HepG2 (cell line): ENCODE data around the gene FHIT. TPM values are rescaled to one million over a fixed set of nuclear protein-coding genes. Genes with fewer than 3 reads are reported as not detected.

Experiments
- ATAC-seq: fragments of 200-7000 bp; cut with Tn5 transposase; 3 replicates; pipeline ENCODE4 v1.9.1; 2020; ENCODE audit warnings: mild to moderate bottlenecking, moderate library complexity
- BruUV-seq: library from RNA; stranded (reverse); fragments of 400-500 nt; replicated peaks from 2 replicates; lab custom pipeline; 2021; lab: Mats Ljungman, UMichigan
- CTCF ChIA-PET: fragments of 300-600 bp; formaldehyde crosslinking; extraction: SDS; loops from one replicate; lab custom pipeline; 2021; ENCODE audit warnings: low total read pairs, inconsistent platforms, low intra/inter-chr PET ratio; lab: Yijun Ruan, JAX
- POLR2A ChIA-PET: fragments of 350-600 bp; sonication (Branson Sonifier 250); formaldehyde crosslinking; loops from one replicate; lab custom pipeline; 2020; ENCODE audit warnings: antibody characterized with exemption, inconsistent platforms; lab: Yijun Ruan, JAX
- DNase-seq: peaks from one replicate; pipeline ENCODE4 v3.0.0-alpha.2; 2015; ENCODE audit warnings: low spot score
- FAIRE-seq: peaks from 3 replicates; lab custom pipeline; 2011; peaks lifted over from hg19 to GRCh38; lab: Jason Lieb, UNC
- H2AFZ ChIP-seq: one replicate; pipeline ENCODE4 v1.6.1; 2011; ENCODE audit warnings: low read length, inconsistent platforms
- H3K27ac ChIP-seq: fragments of 300-600 bp; 3 replicates; pipeline ENCODE4 v1.8.0; 2011; ENCODE audit warnings: mixed run types, mild to moderate bottlenecking, mixed read lengths, low read length, inconsistent platforms; ENCODE audit not compliant: insufficient read depth; ENCODE audit errors: extremely low read length
- H3K27me3 ChIP-seq, 2 experiments: fragments of 200-600 bp in 1 of 2; 2 replicates in 1 of 2; 3 replicates in 1 of 2; pipeline versions ENCODE4 v1.6.0 to v1.8.0; 2011; ENCODE audit warnings: low read length in 2 of 2, mild to moderate bottlenecking in 2 of 2, moderate library complexity in 2 of 2, inconsistent platforms in 1 of 2; ENCODE audit not compliant: insufficient read depth in 2 of 2, control insufficient read depth in 1 of 2
- H3K36me3 ChIP-seq, 2 experiments: fragments of 200-600 bp in 1 of 2; replicated peaks in 1 of 2; 2 replicates in 1 of 2; 3 replicates in 1 of 2; pipeline versions ENCODE4 v1.5.1 to v1.8.0; 2011; ENCODE audit warnings: low read length in 2 of 2, inconsistent platforms in 1 of 2; ENCODE audit not compliant: insufficient read depth in 2 of 2, control insufficient read depth in 1 of 2
- H3K4me1 ChIP-seq: 2 replicates; pipeline ENCODE4 v1.5.1; 2012; ENCODE audit warnings: low read length, inconsistent platforms; ENCODE audit not compliant: insufficient read depth
- H3K4me2 ChIP-seq: 2 replicates; pipeline ENCODE4 v1.6.0; 2011; ENCODE audit warnings: low read depth, low read length, inconsistent platforms
- H3K4me3 ChIP-seq, 3 experiments: fragments of 200-600 bp in 1 of 3; sonication (generic), shearing (Covaris generic) in 1 of 3; replicated peaks in 1 of 3; 2 replicates each; pipeline ENCODE4 v1.5.1; 2011 to 2016; ENCODE audit warnings: low read length in 3 of 3, inconsistent platforms in 2 of 3, low read depth in 2 of 3, mild to moderate bottlenecking in 2 of 3, control low read depth in 1 of 3, mixed read lengths in 1 of 3; ENCODE audit not compliant: insufficient read depth in 1 of 3
- H3K79me2 ChIP-seq: one replicate; pipeline ENCODE4 v1.6.1; 2011; ENCODE audit warnings: low read length, inconsistent platforms; ENCODE audit not compliant: insufficient read depth
- H3K9ac ChIP-seq: 2 replicates; pipeline ENCODE4 v1.6.0; 2011; ENCODE audit warnings: mild to moderate bottlenecking, low read depth, low read length, inconsistent platforms; ENCODE audit not compliant: insufficient read depth
- H3K9me3 ChIP-seq: 2 replicates; pipeline ENCODE4 v1.5.1; 2012; ENCODE audit warnings: mild to moderate bottlenecking, low read length
- H4K20me1 ChIP-seq: 2 replicates; pipeline ENCODE4 v1.6.0; 2011; ENCODE audit warnings: inconsistent platforms, mild to moderate bottlenecking, low read length, moderate library complexity; ENCODE audit not compliant: insufficient read depth
- ATF7-NPFF ChIP-seq: sonication (generic); formaldehyde crosslinking; IDR thresholded peaks from 2 replicates; pipeline ENCODE4 v1.8.1; 2023; ENCODE audit warnings: mild to moderate bottlenecking, low read depth, missing genetic modification reagents, moderate library complexity
- FOXA1 ChIP-seq, 2 experiments: fragments of 450-650 bp in 1 of 2; sonication (generic) in 1 of 2; formaldehyde crosslinking in 1 of 2; IDR thresholded peaks; 2 replicates each; pipeline versions ENCODE4 v1.4.0 to v1.6.1; 2016 to 2020; ENCODE audit warnings: missing genetic modification reagents in 1 of 2
- HMGA1 ChIP-seq: sonication (generic); formaldehyde crosslinking; conservative IDR thresholded peaks from 2 replicates; pipeline ENCODE4 v1.4.0; 2020; ENCODE audit warnings: missing genetic modification reagents
- PHF5A ChIP-seq: IDR thresholded peaks from one replicate; pipeline ENCODE4 v1.6.1; 2018; ENCODE audit warnings: low read depth, missing genetic modification reagents; ENCODE audit not compliant: unreplicated experiment
- ZNF224 ChIP-seq: sonication (generic); formaldehyde crosslinking; IDR thresholded peaks from 2 replicates; pipeline ENCODE4 v1.5.0; 2020; ENCODE audit warnings: mild to moderate bottlenecking, missing genetic modification reagents
- ZNF24 ChIP-seq: fragments of 450-650 bp; IDR thresholded peaks from 2 replicates; pipeline ENCODE4 v1.6.1; 2017; ENCODE audit warnings: antibody characterized with exemption, mild to moderate bottlenecking
- ZNF678 ChIP-seq: sonication (generic); formaldehyde crosslinking; IDR thresholded peaks from 2 replicates; pipeline ENCODE4 v1.4.0; 2020; ENCODE audit warnings: mild to moderate bottlenecking, missing genetic modification reagents
- WGBS: methylation state at CpG from one replicate; pipeline ENCODE4 v1.1.6; 2017; ENCODE audit warnings: low lambda C conversion rate; 5-methylcytosine and 5-hydroxymethylcytosine counted together
- in situ Hi-C: cut with HindIII; loops from 2 replicates; pipeline ENCODE4 v1.10.0; 2017; ENCODE audit warnings: low pct_unique_long_range_greater_than_20kb; ENCODE audit not compliant: extremely low pct_ligation_motif_present
- intact Hi-C: fragments of 100-400 bp; cut with micrococcal nuclease; formaldehyde crosslinking; loops from one replicate; pipeline ENCODE4 v1.10.0; 2022; ENCODE audit not compliant: unreplicated experiment
- polyA plus RNA-seq, 8 experiments: library from polyadenylated mRNA; depleted of rRNA in 3 of 8; stranded (reverse) in 7 of 8; unstranded in 1 of 8; fragments of >200 nt; fragmentation: Illumina TruSeq in 4 of 8; extraction: Trizol in 4 of 8; gene quantifications; 2 replicates each; pipeline versions ENCODE4 v1.2.1 to v1.2.3, GENCODE V29; 2011 to 2016; ENCODE audit warnings: low read depth in 4 of 8, missing spikeins in 1 of 8, mixed read lengths in 1 of 8; ENCODE audit not compliant: insufficient read depth in 1 of 8
- total RNA-seq, 5 experiments: library from RNA; depleted of rRNA; stranded (reverse); fragments of >200 nt; fragmentation: Illumina TruSeq; extraction: Trizol; gene quantifications; 2 replicates each; pipeline ENCODE4 v1.2.3, GENCODE V29; 2016; ENCODE audit warnings: low read depth in 1 of 5
- TF ChIP-seq, protein P1 (sequence below): sonication (generic); formaldehyde crosslinking; IDR thresholded peaks from 2 replicates; pipeline ENCODE4 v1.5.0; 2020; ENCODE audit warnings: mild to moderate bottlenecking, missing genetic modification reagents
- TF ChIP-seq, protein P2 (sequence below): sonication (generic); formaldehyde crosslinking; IDR thresholded peaks from 2 replicates; pipeline ENCODE4 v1.5.0; 2020; ENCODE audit warnings: mild to moderate bottlenecking, missing genetic modification reagents, moderate library complexity
- TF ChIP-seq, protein P3 (sequence below): sonication (generic); formaldehyde crosslinking; IDR thresholded peaks from 2 replicates; pipeline ENCODE4 v1.5.0; 2020; ENCODE audit warnings: missing genetic modification reagents, mild to moderate bottlenecking, borderline replicate concordance

Gene FHIT
- total and polyA plus RNA-seq, 2 of the 13 experiments (the other 11 are each of a cell fraction or from before 2014, with no cell fraction given): 4.0 to 4.6 TPM

DNA sequence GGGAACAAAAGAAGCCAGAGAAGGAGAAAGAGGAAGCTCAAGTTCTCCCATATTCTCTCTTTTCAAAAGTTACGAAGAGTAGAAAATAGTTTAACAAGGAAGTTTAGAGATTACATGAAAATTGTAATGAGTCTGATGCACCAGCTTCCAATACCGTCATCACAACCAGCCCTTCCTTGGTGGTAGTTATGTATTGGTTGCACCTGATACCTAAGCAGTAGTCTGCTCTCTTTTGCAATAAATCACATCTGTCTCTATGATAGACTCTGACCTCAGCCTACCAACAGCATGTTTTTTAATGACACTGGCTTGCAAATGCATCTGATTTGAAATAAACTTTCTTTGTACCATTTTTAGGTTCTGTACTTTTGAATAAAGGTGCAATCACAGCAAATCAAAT lies 575.8 kb downstream of the FHIT start (continued):
- TF ChIP-seq ZNF24: no peak
- no peak for TF ChIP-seq ZNF224
- TF ChIP-seq, protein P1, sequence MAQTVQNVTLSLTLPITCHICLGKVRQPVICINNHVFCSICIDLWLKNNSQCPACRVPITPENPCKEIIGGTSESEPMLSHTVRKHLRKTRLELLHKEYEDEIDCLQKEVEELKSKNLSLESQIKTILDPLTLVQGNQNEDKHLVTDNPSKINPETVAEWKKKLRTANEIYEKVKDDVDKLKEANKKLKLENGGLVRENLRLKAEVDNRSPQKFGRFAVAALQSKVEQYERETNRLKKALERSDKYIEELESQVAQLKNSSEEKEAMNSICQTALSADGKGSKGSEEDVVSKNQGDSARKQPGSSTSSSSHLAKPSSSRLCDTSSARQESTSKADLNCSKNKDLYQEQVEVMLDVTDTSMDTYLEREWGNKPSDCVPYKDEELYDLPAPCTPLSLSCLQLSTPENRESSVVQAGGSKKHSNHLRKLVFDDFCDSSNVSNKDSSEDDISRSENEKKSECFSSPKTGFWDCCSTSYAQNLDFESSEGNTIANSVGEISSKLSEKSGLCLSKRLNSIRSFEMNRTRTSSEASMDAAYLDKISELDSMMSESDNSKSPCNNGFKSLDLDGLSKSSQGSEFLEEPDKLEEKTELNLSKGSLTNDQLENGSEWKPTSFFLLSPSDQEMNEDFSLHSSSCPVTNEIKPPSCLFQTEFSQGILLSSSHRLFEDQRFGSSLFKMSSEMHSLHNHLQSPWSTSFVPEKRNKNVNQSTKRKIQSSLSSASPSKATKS (CRISPR knock-in tag): no peak

DNA sequence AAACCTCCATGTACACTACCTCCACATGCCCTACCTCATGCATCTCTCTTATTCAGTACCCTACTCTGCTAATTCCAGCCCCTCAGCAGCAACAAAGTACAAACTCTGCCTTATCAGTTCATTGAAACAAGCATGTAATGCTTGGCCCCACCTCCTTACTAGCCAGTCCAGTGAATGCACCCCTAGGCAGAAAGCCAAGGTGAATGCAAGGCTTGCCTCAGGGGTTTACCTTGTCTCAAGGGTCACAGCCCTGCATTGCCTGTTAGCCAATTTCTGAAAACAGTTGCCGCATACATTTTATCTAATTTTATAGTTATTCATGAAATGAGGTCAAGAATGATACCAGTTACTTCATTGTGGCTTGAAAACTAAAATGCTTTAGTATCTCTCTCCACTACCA lies 576.4 kb downstream of the FHIT start:
- Histone ChIP-seq H3K27ac (no peak overlapping the region), H3K9ac (no peak overlapping the region), H3K36me3 (no peaks in the 10 kb centered on the region), H3K4me3 (no peak overlapping the region), H2AFZ (no peak overlapping the region), H4K20me1 (no peaks in the 10 kb centered on the region), H3K4me1 (no peaks in the 10 kb centered on the region), H3K4me2 (no peak overlapping the region), H3K9me3 (no peaks in the 10 kb centered on the region), H3K79me2 (no peaks in the 10 kb centered on the region), H3K27me3 (no peaks in the 10 kb centered on the region)
- in situ Hi-C loops: no loop called here
- FAIRE-seq (no peak), DNase-seq (no peak), ATAC-seq (no peak)
- TF ChIP-seq ATF7-NPFF (CRISPR knock-in tag): no peak
- TF ChIP-seq HMGA1: no peak
- 44% methylated on average over 1 of the region's 1 CpG for WGBS
- BruUV-seq: no TSS peak
- ChIA-PET POLR2A (no interaction called here), CTCF (no interaction called here)
- intact Hi-C loops: no loop called here

DNA sequence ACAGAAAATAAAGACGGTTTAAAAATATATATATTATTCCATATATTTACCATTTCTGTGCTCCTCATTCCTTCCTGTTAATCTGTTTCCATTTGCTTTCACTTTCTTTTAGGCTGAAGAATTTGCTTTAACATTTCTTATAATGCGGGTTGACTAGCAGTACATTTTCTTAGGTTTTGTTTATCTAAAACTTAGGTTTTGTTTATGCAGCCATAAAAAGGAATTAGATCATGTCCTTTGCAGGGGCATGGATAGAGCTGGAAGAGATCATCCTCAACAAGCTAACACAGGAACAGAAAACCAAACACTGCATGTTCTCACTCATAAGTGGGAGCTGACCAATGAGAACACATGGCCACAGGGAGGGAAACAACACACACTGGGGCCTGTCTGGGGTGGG lies 578.1 kb downstream of the FHIT start:
- no TSS peak for BruUV-seq
- 54% methylated on average over 2 of the region's 2 CpGs for WGBS
- DNase-seq: no peak
- in situ Hi-C loops: no loop called here
- Histone ChIP-seq H3K36me3 (no peaks in the 10 kb centered on the region), H2AFZ (no peak overlapping the region), H3K4me1 (no peaks in the 10 kb centered on the region), H3K27me3 (no peaks in the 10 kb centered on the region), H3K9me3 (0 out of 2 replicates have a peak, but pooled peaks cover under 1% of the 10 kb centered on the region), H3K4me2 (no peak overlapping the region), H3K79me2 (no peaks in the 10 kb centered on the region), H3K9ac (no peak overlapping the region), H4K20me1 (no peaks in the 10 kb centered on the region), H3K27ac (no peak overlapping the region), H3K4me3 (no peak overlapping the region)
- intact Hi-C loops: no loop called here
- ChIA-PET CTCF (no interaction called here), POLR2A (no interaction called here)
- FAIRE-seq: no peak
- ATAC-seq: no peak
- no peak for TF ChIP-seq FOXA1 (IDR thresholded peaks at IDR 0.05)
- TF ChIP-seq FOXA1 (CRISPR knock-in tag; IDR thresholded peaks at IDR 0.05): no peak
- TF ChIP-seq, protein P2, sequence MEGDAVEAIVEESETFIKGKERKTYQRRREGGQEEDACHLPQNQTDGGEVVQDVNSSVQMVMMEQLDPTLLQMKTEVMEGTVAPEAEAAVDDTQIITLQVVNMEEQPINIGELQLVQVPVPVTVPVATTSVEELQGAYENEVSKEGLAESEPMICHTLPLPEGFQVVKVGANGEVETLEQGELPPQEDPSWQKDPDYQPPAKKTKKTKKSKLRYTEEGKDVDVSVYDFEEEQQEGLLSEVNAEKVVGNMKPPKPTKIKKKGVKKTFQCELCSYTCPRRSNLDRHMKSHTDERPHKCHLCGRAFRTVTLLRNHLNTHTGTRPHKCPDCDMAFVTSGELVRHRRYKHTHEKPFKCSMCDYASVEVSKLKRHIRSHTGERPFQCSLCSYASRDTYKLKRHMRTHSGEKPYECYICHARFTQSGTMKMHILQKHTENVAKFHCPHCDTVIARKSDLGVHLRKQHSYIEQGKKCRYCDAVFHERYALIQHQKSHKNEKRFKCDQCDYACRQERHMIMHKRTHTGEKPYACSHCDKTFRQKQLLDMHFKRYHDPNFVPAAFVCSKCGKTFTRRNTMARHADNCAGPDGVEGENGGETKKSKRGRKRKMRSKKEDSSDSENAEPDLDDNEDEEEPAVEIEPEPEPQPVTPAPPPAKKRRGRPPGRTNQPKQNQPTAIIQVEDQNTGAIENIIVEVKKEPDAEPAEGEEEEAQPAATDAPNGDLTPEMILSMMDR: no peak
- TF ChIP-seq, protein P3, sequence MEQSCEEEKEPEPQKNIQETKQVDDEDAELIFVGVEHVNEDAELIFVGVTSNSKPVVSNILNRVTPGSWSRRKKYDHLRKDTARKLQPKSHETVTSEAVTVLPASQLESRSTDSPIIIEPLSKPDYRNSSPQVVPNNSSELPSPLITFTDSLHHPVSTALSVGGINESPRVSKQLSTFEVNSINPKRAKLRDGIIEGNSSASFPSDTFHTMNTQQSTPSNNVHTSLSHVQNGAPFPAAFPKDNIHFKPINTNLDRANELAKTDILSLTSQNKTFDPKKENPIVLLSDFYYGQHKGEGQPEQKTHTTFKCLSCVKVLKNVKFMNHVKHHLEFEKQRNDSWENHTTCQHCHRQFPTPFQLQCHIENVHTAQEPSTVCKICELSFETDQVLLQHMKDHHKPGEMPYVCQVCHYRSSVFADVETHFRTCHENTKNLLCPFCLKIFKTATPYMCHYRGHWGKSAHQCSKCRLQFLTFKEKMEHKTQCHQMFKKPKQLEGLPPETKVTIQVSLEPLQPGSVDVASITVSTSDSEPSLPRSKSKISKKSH (CRISPR knock-in tag): no peak
- TF ChIP-seq PHF5A (CRISPR knock-in tag): no peak
- TF ChIP-seq ZNF678 (CRISPR knock-in tag): no peak
- TF ChIP-seq ZNF24: no peak
